HEK293 (cell line): ENCODE measurements around the gene HDGF.

Experiments used
- CTCF ChIP-seq: fragments of 450-650 bp; formaldehyde crosslinking; IDR thresholded peaks from 2 replicates; pipeline ENCODE4 v1.5.1; 2016; ENCODE audit warnings: missing biosample characterization, missing genetic modification characterization
- HOXC10 ChIP-seq: sonication (generic); formaldehyde crosslinking; IDR thresholded peaks from 2 replicates; pipeline ENCODE4 v1.8.1; 2023; ENCODE audit warnings: mild to moderate bottlenecking, missing genetic modification reagents
- KLF1 ChIP-seq: fragments of 450-650 bp; formaldehyde crosslinking; IDR thresholded peaks from 2 replicates; pipeline ENCODE4 v1.5.1; 2016; ENCODE audit warnings: missing biosample characterization, missing genetic modification characterization
- PRDM1 ChIP-seq: fragments of 450-650 bp; formaldehyde crosslinking; IDR thresholded peaks from 2 replicates; pipeline ENCODE4; 2016; ENCODE audit warnings: missing biosample characterization, missing genetic modification characterization
- PRDM2 ChIP-seq: fragments of 450-650 bp; formaldehyde crosslinking; IDR thresholded peaks from 2 replicates; pipeline ENCODE4 v1.5.1; 2016; ENCODE audit warnings: missing biosample characterization, missing genetic modification characterization, borderline replicate concordance
- ZBTB1 ChIP-seq: fragments of 450-650 bp; formaldehyde crosslinking; IDR thresholded peaks from 2 replicates; pipeline ENCODE4 v1.5.1; 2016; ENCODE audit warnings: missing biosample characterization, missing genetic modification characterization
- ZBTB10 ChIP-seq: fragments of 450-650 bp; formaldehyde crosslinking; IDR thresholded peaks from 2 replicates; pipeline ENCODE4 v1.5.1; 2016; ENCODE audit warnings: missing biosample characterization, missing genetic modification characterization
- ZBTB17 ChIP-seq: fragments of 450-650 bp; formaldehyde crosslinking; IDR thresholded peaks from 2 replicates; pipeline ENCODE4 v1.5.1; 2016; ENCODE audit warnings: missing biosample characterization, missing genetic modification characterization
- ZBTB8A ChIP-seq: fragments of 450-650 bp; formaldehyde crosslinking; IDR thresholded peaks from 2 replicates; pipeline ENCODE4 v1.5.1; 2016; ENCODE audit warnings: missing biosample characterization, missing genetic modification characterization
- ZNF24 ChIP-seq: fragments of 450-650 bp; formaldehyde crosslinking; IDR thresholded peaks from 2 replicates; pipeline ENCODE4 v1.5.1; 2016; ENCODE audit warnings: missing biosample characterization, missing genetic modification characterization
- ZNF518A ChIP-seq: fragments of 450-650 bp; formaldehyde crosslinking; conservative IDR thresholded peaks from 2 replicates; pipeline ENCODE4 v1.5.1; 2016; ENCODE audit warnings: low read depth, missing biosample characterization, missing genetic modification characterization
- ZNF677 ChIP-seq: fragments of 450-650 bp; IDR thresholded peaks from 2 replicates; pipeline ENCODE4 v1.5.0; 2018; ENCODE audit warnings: missing biosample characterization, mild to moderate bottlenecking, missing genetic modification characterization, moderate library complexity
- ZSCAN30 ChIP-seq: fragments of 450-650 bp; IDR thresholded peaks from 2 replicates; pipeline ENCODE4 v1.5.1; 2018; ENCODE audit warnings: missing biosample characterization, mild to moderate bottlenecking, missing genetic modification characterization, moderate library complexity
- ZSCAN4 ChIP-seq: fragments of 450-650 bp; formaldehyde crosslinking; IDR thresholded peaks from 2 replicates; pipeline ENCODE4 v1.5.1; 2017; ENCODE audit warnings: missing biosample characterization, missing genetic modification characterization

The HDGF gene

GRCh38 chr1:156767101-156767878, 15.8 kb upstream of the HDGF start, which contains the start of gene PRCC (continued):
- TF ChIP-seq ZNF677 (tag by site-specific recombination): 0 out of 2 replicates have a peak, but pooled peaks have one; percentile 29
- TF ChIP-seq PRDM2: no peak
- TF ChIP-seq ZNF24: peak; percentile 72; the same call in 1 of the 2 replicates
- TF ChIP-seq ZNF518A: peak; percentile 56
- peak; percentile 60 for TF ChIP-seq CTCF (tag by site-specific recombination)
- peak; percentile 50; the same call in 1 of the 2 replicates for TF ChIP-seq ZSCAN4 (tag by site-specific recombination)
- TF ChIP-seq PRDM1 (tag by site-specific recombination): peak; percentile 92
- TF ChIP-seq ZBTB17 (tag by site-specific recombination): peak; percentile 95
- TF ChIP-seq KLF1 (tag by site-specific recombination): no peak
- TF ChIP-seq HOXC10 (CRISPR knock-in tag): no peak
- peak; percentile 96 for TF ChIP-seq ZSCAN30 (tag by site-specific recombination)
- peak; percentile 33; the same call in 1 of the 2 replicates for TF ChIP-seq ZBTB1 (tag by site-specific recombination)
- TF ChIP-seq ZBTB10 (tag by site-specific recombination): peak; percentile 63
- TF ChIP-seq ZBTB8A (tag by site-specific recombination): peak; percentile 74
